Heart right ventricle (tissue), 16 donors: ENCODE data around the gene STK39. TPM values are rescaled to one million over a fixed set of nuclear protein-coding genes. Genes with fewer than 3 reads are reported as not detected.
A peak's percentile ranks its signal among the peaks of the same experiment; 100 is the strongest.

Experiments
- ATAC-seq, 8 donors: fragments of 200-7000 bp; cut with Tn5 transposase; one replicate each; pipeline ENCODE4 v1.9.1; 2020; ENCODE audit warnings: mild to moderate bottlenecking in 8 of 8, moderate library complexity in 8 of 8, moderate number of reproducible peaks in 1 of 8
- DNase-seq, 2 donors: peaks; one replicate each; pipeline ENCODE4 v3.0.0-alpha.2; 2020
- H3K27ac ChIP-seq, 10 donors: fragments of 200-600 bp; sonication (generic) in 2 of 10; one replicate each; pipeline versions ENCODE4 v1.5.0 to v1.8.0; 2020 to 2022; ENCODE audit warnings: mild to moderate bottlenecking in 3 of 10
- H3K27me3 ChIP-seq, 7 donors: fragments of 200-600 bp; one replicate each; pipeline ENCODE4 v1.8.0; 2021 to 2022; ENCODE audit warnings: mild to moderate bottlenecking in 2 of 7
- H3K36me3 ChIP-seq, 9 donors: fragments of 200-600 bp; sonication (generic) in 1 of 9; one replicate each; pipeline versions ENCODE4 v1.5.0 to v1.8.0; 2020 to 2022; ENCODE audit warnings: mild to moderate bottlenecking in 2 of 9
- H3K4me1 ChIP-seq, 9 donors: fragments of 200-600 bp; sonication (generic) in 1 of 9; one replicate each; pipeline versions ENCODE4 v1.5.0 to v1.8.0; 2020 to 2022; ENCODE audit warnings: mild to moderate bottlenecking in 4 of 9
- H3K4me3 ChIP-seq, 10 donors: fragments of 200-600 bp; sonication (generic) in 2 of 10; one replicate each; pipeline versions ENCODE4 v1.5.0 to v1.8.0; 2020 to 2022; ENCODE audit warnings: mild to moderate bottlenecking in 7 of 10, moderate library complexity in 2 of 10
- H3K9me3 ChIP-seq, 11 donors: fragments of 200-600 bp in 10 of 11; sonication (generic) in 2 of 11; one replicate each; pipeline versions ENCODE4 v1.5.0 to v1.8.0; 2013 to 2022; ENCODE audit warnings: mild to moderate bottlenecking in 2 of 11, control low read depth in 1 of 11, moderate library complexity in 1 of 11
- CTCF ChIP-seq, 9 donors: fragments of 200-600 bp; sonication (generic) in 2 of 9; IDR thresholded peaks; one replicate each; pipeline versions ENCODE4 v1.5.0 to v1.8.0; 2021 to 2022; ENCODE audit warnings: antibody characterized with exemption in 9 of 9, mild to moderate bottlenecking in 5 of 9, moderate library complexity in 1 of 9
- WGBS, 2 donors: extraction: QIAGEN DNeasy Blood & Tissue Kit; methylation state at CpG; one replicate each; pipeline ENCODE4 v1.1.7; 2013; ENCODE audit warnings: inconsistent platforms in 1 of 2; 5-methylcytosine and 5-hydroxymethylcytosine counted together
- intact Hi-C, 10 donors: fragments of 100-400 bp; cut with DNase I; formaldehyde crosslinking; loops; one replicate each; pipeline versions ENCODE4 v1.11.1 to v1.14.2; 2022
- polyA plus RNA-seq, 2 donors: library from polyadenylated mRNA; stranded (reverse); fragments of 200-250 nt; gene quantifications; one replicate each; pipeline ENCODE4 v1.2.3, GENCODE V29; 2013
- total RNA-seq, 10 donors: library from RNA; stranded (reverse); fragmentation: NEBNext Ultra II Directional in 3 of 10; extraction: Animal tissue kit (Norgen Biotek cat#: 25700) in 3 of 10; gene quantifications; one replicate each; pipeline versions ENCODE4 v1.2.1 to v1.2.4, GENCODE V29; 2021 to 2023
- donor health status: Arrhythmogenic right ventricular cardiomyopathy.
- donor health status: ischemic (EF 13 %, LVEDD 7.1; RV severe dilation, severe dysfunction).
- donor health status: healthy with polysubstance abuse.
- donor health status: DM: no; HTN: yes; CAD: no.
- donor health status: DM: no; HTN: no; CAD: no.
- donor health status: ischemic (EF 25% LVEDD 6.9; RV normal size, moderate dysfunction).
- donor health status: ischemic (EF 25% LVEDD 5.7; RV mildly dilated, moderate dysfunction).
- donor health status: healthy.
- donor health status: DM: yes; HTN: yes; CAD: no.
- donor health status: Ischemic cardiomyopathy.
- donor health status: ischemic (EF 35%, LVEDD 5.7; RV mildly dilated, moderate dysfunction).
- donor health status: nonischemic (EF 11% LVEDD 7.7; RV severe dilation, severe dysfunction).
- donor health status: DM: yes; HTN: yes; CAD: no.
- donor health status: PGD.
- donor health status: ischemic (EF 29% LVEDD 5.4; RV normal size, mild dysfunction).
- donor health status: nonischemic (EF 23%, LVEDD 6.1; RV moderate dilation, normal function).

STK39 gene
- total and polyA plus RNA-seq, 12 donors = 15.2 to 35.5 (median 19.6) TPM

GRCh38 chr2:168186452-168186851 lies 60.9 kb downstream of the STK39 start:
- Histone ChIP-seq H3K27me3 (no peaks in the 10 kb centered on the region), H3K4me3 (no peak overlapping the region), H3K27ac (peak overlapping the region in 1 of 10 donors; percentile 5), H3K9me3 (no peaks in the 10 kb centered on the region), H3K4me1 (peaks cover 0 to 87% (median 45%) of the 10 kb centered on the region in 9 donors), H3K36me3 (peaks cover 0 to 4% (median 0%) of the 10 kb centered on the region in 9 donors)
- DNase-seq (no peak), ATAC-seq (no peak)
- intact Hi-C loops = no loop called here
- TF ChIP-seq CTCF (IDR thresholded peaks at IDR 0.05) = no peak
- WGBS, 2 donors = 63 to 76% methylated on average over 2 of the region's 2 CpGs

DNA sequence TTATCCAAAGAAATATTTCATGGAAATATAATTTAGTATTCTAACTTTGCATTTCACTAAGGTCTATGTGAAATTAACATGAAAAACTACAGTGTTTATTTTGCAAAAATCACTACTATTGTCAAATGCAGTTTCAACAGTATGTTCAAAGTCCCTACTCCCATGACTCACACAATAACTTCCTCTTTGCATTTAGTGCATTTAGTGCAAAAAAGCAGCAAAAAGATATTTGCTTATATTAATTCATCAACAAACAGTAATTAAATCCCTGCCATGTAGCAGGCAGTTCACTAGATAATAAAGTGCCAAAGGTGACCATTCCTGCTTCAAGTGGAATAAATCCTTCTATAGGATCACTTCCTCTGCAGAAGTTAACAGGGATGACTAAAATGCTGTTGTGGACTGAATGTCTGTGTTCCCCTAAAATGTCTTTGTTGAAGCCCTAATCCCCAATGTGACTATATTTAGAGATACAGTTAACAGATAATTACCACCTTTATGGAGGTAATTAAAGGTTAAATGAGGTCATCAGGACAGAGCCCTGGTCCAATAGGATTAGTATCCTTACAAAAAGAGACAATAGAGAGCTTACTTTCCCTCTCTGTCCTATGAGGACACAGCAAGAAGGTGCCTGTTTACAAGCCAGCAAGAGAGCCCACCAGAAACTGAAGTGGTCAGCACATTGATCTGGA lies 61.7 kb downstream of the STK39 start:
- Histone ChIP-seq H3K27ac (no peak overlapping the region), H3K27me3 (no peaks in the 10 kb centered on the region), H3K9me3 (no peaks in the 10 kb centered on the region), H3K4me1 (peaks cover 0 to 87% (median 44%) of the 10 kb centered on the region in 9 donors), H3K36me3 (peaks cover 0 to 11% (median 0%) of the 10 kb centered on the region in 9 donors), H3K4me3 (no peak overlapping the region)
- no peak for DNase-seq
- no peak for ATAC-seq
- no peak for TF ChIP-seq CTCF (IDR thresholded peaks at IDR 0.05)
- intact Hi-C loops = no loop called here

GRCh38 chr2:168184681-168185513 lies 62.5 kb downstream of the STK39 start:
- ATAC-seq (no peak), DNase-seq (no peak)
- no peaks in the 10 kb centered on the region for H3K27me3 ChIP-seq
- WGBS, 2 donors = 62 to 75% methylated on average over 4 of the region's 4 CpGs
- no peaks in the 10 kb centered on the region for H3K9me3 ChIP-seq
- intact Hi-C loops = no loop called here
- no peak for TF ChIP-seq CTCF (IDR thresholded peaks at IDR 0.05)
- no peak overlapping the region for H3K4me3 ChIP-seq
- H3K36me3 ChIP-seq = peaks cover 0 to 19% (median 0%) of the 10 kb centered on the region in 9 donors
- H3K27ac ChIP-seq = peak overlapping the region in 1 of 10 donors; percentile 10
- peaks cover 0 to 83% (median 39%) of the 10 kb centered on the region in 9 donors for H3K4me1 ChIP-seq

- TF ChIP-seq CTCF (IDR thresholded peaks at IDR 0.05) = no peak
- WGBS, 2 donors = 61% methylated on average over 4 of the region's 4 CpGs
- no peak overlapping the region for H3K4me3 ChIP-seq
- no peaks in the 10 kb centered on the region for H3K27me3 ChIP-seq
- intact Hi-C loops = no loop called here
- H3K36me3 ChIP-seq = peaks cover 0 to 23% (median 0%) of the 10 kb centered on the region in 9 donors
- no peak overlapping the region for H3K27ac ChIP-seq
- no peak for DNase-seq
- H3K9me3 ChIP-seq = no peaks in the 10 kb centered on the region
- H3K4me1 ChIP-seq = peaks cover 0 to 73% (median 39%) of the 10 kb centered on the region in 9 donors
- peak in 4 of 8 donors; percentile 28 to 38 (median 34) for ATAC-seq
These were observed 63.9 kb downstream of the STK39 start for GRCh38 chr2:168183308-168183997.
